Ramos (cell line): ENCODE results near the gene CGGBP1.

ENCODE experiments used
- in situ Hi-C: fragments of 300-500 bp; cut with MboI; formaldehyde crosslinking; loops from one replicate; pipeline ENCODE4 v1.14.3; 2022; ENCODE audit warnings: low sequenced_read_pairs; ENCODE audit not compliant: unreplicated experiment

CGGBP1 gene

GRCh38 chr3:88058581-88059379 lies at the start of gene CGGBP1, which contains the start of gene ZNF654:
TSS of gene CGGBP1 (minus strand) at chr3:88059005. CDS start at chr3:88055976, 3,029 bp downstream.
TSS of gene ZNF654 (plus strand) at chr3:88059255. CDS start at chr3:88059320, 65 bp downstream.
- in situ Hi-C loops, result loop anchor here (25.0 kb wide), 1 partner anchor 379 kb away; no protein-coding TSS in a partner anchor

- in situ Hi-C loops, result no loop called here
Measured at GRCh38 chr3:88105325-88105724, 46.5 kb upstream of the CGGBP1 start.

GRCh38 chr3:88101142-88101541 lies 42.3 kb upstream of the CGGBP1 start:
- in situ Hi-C loops, result no loop called here

- in situ Hi-C loops, result no loop called here
Measured at GRCh38 chr3:88093266-88093665, 34.5 kb upstream of the CGGBP1 start.

- in situ Hi-C loops, result no loop called here
Measured at GRCh38 chr3:88092270-88092669, 33.5 kb upstream of the CGGBP1 start.

- in situ Hi-C loops, result no loop called here
Measured at GRCh38 chr3:88090681-88091080, 31.9 kb upstream of the CGGBP1 start.

- in situ Hi-C loops, result no loop called here
Measured at GRCh38 chr3:88084097-88084501, 25.3 kb upstream of the CGGBP1 start.

GRCh38 chr3:88082854-88083253 lies 24.0 kb upstream of the CGGBP1 start:
- in situ Hi-C loops, result no loop called here

GRCh38 chr3:88078932-88079331 lies 20.1 kb upstream of the CGGBP1 start:
- in situ Hi-C loops, result no loop called here

GRCh38 chr3:88076712-88077111 lies 17.9 kb upstream of the CGGBP1 start:
- in situ Hi-C loops, result no loop called here

GRCh38 chr3:88075497-88075896 lies 16.7 kb upstream of the CGGBP1 start:
- in situ Hi-C loops, result no loop called here

- in situ Hi-C loops, result no loop called here
Measured at GRCh38 chr3:88075072-88075471, 16.3 kb upstream of the CGGBP1 start.

GRCh38 chr3:88061746-88062145 lies 2.9 kb upstream of the CGGBP1 start:
- in situ Hi-C loops, result loop anchor here (25.0 kb wide), 1 partner anchor 376 kb away; no protein-coding TSS in a partner anchor

- in situ Hi-C loops, result loop anchor here (25.0 kb wide), 1 partner anchor 378 kb away; no protein-coding TSS in a partner anchor
Measured at GRCh38 chr3:88059380-88060170, 770 bp upstream of the CGGBP1 start.

GRCh38 chr3:88058306-88058580 lies 562 bp downstream of the CGGBP1 start:
- in situ Hi-C loops, result loop anchor here (25.0 kb wide), 1 partner anchor 379 kb away; no protein-coding TSS in a partner anchor

GRCh38 chr3:88057630-88058305 lies 1.0 kb downstream of the CGGBP1 start:
- in situ Hi-C loops, result loop anchor here (25.0 kb wide), 1 partner anchor 380 kb away; no protein-coding TSS in a partner anchor

- in situ Hi-C loops, result no loop called here
Measured at GRCh38 chr3:88046766-88047165, 12.0 kb downstream of the CGGBP1 start.

- in situ Hi-C loops, result no loop called here
Measured at GRCh38 chr3:88044411-88044810, 14.4 kb downstream of the CGGBP1 start.

GRCh38 chr3:88041005-88041404 lies 17.8 kb downstream of the CGGBP1 start:
- in situ Hi-C loops, result no loop called here

GRCh38 chr3:88040529-88040928 lies 18.3 kb downstream of the CGGBP1 start:
- in situ Hi-C loops, result no loop called here

- in situ Hi-C loops, result no loop called here
Measured at GRCh38 chr3:88038566-88038965, 20.2 kb downstream of the CGGBP1 start.
